Measurements from ENCODE around the gene ISLR2.
"Not testable (repeated sequence)": the region's sequence is repeated elsewhere in the genome, so short reads cannot be mapped to it uniquely, and the experiment has no call there.

Gene ISLR2

DNA sequence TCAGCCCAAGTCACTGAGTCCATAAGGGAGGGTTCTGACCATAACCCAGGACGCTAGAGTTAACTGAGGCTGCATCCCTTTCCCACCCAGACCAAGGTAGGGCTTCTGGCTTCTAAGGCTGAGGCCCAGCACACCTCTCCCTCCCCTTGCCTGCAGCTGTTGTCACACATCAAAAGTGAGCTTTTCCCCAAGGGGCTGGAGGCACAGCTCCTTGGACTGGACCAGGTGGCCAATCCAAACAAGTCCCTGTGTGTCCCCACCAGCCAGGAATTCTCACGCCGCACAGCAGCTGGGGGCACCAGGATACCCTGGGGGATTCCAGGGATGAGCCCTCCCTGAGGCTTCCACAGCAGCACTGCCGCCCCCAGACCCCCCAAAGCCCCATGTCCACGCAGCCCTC is 22.3 kb upstream of the ISLR2 start:
- Histone ChIP-seq H3K9ac (no peak overlapping the region), H3K4me1 (no peaks in the 10 kb centered on the region), H3K4me2 (ENCODE audit: low read length) (no peak overlapping the region), H3K27me3 (ENCODE audit: control insufficient read depth, insufficient read depth, low read length) (no peaks in the 10 kb centered on the region), H3K27ac (no peak overlapping the region), H3K4me3 (ENCODE audit: low read depth, low read length) (no peak overlapping the region), H3K36me3 (ENCODE audit: control insufficient read depth, insufficient read depth, low read length) (no peaks in the 10 kb centered on the region), H3K79me2 (no peaks in the 10 kb centered on the region), H3K9me3 (ENCODE audit: control insufficient read depth, low read length) (no peaks in the 10 kb centered on the region), H2AFZ (no peak overlapping the region)
- TF ChIP-seq, protein P1, sequence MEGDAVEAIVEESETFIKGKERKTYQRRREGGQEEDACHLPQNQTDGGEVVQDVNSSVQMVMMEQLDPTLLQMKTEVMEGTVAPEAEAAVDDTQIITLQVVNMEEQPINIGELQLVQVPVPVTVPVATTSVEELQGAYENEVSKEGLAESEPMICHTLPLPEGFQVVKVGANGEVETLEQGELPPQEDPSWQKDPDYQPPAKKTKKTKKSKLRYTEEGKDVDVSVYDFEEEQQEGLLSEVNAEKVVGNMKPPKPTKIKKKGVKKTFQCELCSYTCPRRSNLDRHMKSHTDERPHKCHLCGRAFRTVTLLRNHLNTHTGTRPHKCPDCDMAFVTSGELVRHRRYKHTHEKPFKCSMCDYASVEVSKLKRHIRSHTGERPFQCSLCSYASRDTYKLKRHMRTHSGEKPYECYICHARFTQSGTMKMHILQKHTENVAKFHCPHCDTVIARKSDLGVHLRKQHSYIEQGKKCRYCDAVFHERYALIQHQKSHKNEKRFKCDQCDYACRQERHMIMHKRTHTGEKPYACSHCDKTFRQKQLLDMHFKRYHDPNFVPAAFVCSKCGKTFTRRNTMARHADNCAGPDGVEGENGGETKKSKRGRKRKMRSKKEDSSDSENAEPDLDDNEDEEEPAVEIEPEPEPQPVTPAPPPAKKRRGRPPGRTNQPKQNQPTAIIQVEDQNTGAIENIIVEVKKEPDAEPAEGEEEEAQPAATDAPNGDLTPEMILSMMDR (IDR thresholded peaks at IDR 0.05), result no peak

DNA sequence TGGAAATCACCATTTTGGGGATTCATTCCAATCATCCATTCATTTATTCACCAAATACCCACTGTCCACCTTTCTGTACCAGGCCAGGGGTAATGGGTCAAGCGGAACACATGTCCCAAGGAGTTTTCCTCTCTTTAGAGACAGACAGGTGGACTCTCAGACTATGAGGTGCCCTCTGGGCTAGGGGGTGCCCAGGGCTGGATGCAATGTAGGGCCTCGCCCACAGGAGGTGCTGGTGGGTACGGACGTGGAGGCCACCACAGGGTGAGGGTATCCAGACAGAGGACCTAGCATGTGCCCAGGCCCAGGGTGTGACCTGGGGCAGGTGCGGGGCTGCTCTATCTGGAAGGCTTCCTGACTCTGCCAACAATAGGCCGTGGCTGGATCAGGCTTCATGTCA is 21.8 kb upstream of the ISLR2 start:
- not testable (repeated sequence) for H2AFZ ChIP-seq; H3K9ac ChIP-seq; H3K9me3 ChIP-seq (ENCODE audit: control insufficient read depth, low read length); H3K4me3 ChIP-seq (ENCODE audit: low read depth, low read length); H3K27ac ChIP-seq; H3K4me1 ChIP-seq; H3K79me2 ChIP-seq; H3K27me3 ChIP-seq (ENCODE audit: control insufficient read depth, insufficient read depth, low read length); H3K4me2 ChIP-seq (ENCODE audit: low read length); H3K36me3 ChIP-seq (ENCODE audit: control insufficient read depth, insufficient read depth, low read length)

- no peaks in the 10 kb centered on the region for H3K4me1 ChIP-seq
- no peak overlapping the region for H3K27ac ChIP-seq
- no peaks in the 10 kb centered on the region for H3K36me3 ChIP-seq (ENCODE audit: control insufficient read depth, insufficient read depth, low read length)
- no peaks in the 10 kb centered on the region for H3K27me3 ChIP-seq (ENCODE audit: control insufficient read depth, insufficient read depth, low read length)
- H3K4me2 ChIP-seq (ENCODE audit: low read length), result no peak overlapping the region
- TF ChIP-seq, protein P1 (IDR thresholded peaks at IDR 0.05), result no peak
- H3K4me3 ChIP-seq (ENCODE audit: low read depth, low read length), result no peak overlapping the region
- H3K9me3 ChIP-seq (ENCODE audit: control insufficient read depth, low read length), result no peaks in the 10 kb centered on the region
- no peak overlapping the region for H3K9ac ChIP-seq
- H3K79me2 ChIP-seq, result no peaks in the 10 kb centered on the region
- no peak overlapping the region for H2AFZ ChIP-seq
Observed at GRCh38 chr15:74109713-74110112, 20.7 kb upstream of the ISLR2 start.

GRCh38 chr15:74120426-74120825 is 10.0 kb upstream of the ISLR2 start:
- Histone ChIP-seq H3K9ac (no peak overlapping the region), H3K4me1 (no peaks in the 10 kb centered on the region), H3K27me3 (ENCODE audit: control insufficient read depth, insufficient read depth, low read length) (no peaks in the 10 kb centered on the region)

GRCh38 chr15:74121039-74121438 is 9.3 kb upstream of the ISLR2 start:
- no peak overlapping the region for H3K4me3 ChIP-seq (ENCODE audit: low read depth, low read length)
- TF ChIP-seq, protein P1 (IDR thresholded peaks at IDR 0.05), result no peak

More at GRCh38 chr15:74120426-74120825, 10.0 kb upstream of the ISLR2 start:
- TF ChIP-seq, protein P1 (IDR thresholded peaks at IDR 0.05), result no peak
- H3K4me2 ChIP-seq (ENCODE audit: low read length), result no peak overlapping the region
- H2AFZ ChIP-seq, result no peak overlapping the region
- no peak overlapping the region for H3K27ac ChIP-seq
- H3K79me2 ChIP-seq, result no peaks in the 10 kb centered on the region
- no peak overlapping the region for H3K4me3 ChIP-seq (ENCODE audit: low read depth, low read length)
- H3K36me3 ChIP-seq (ENCODE audit: control insufficient read depth, insufficient read depth, low read length), result no peaks in the 10 kb centered on the region
- H3K9me3 ChIP-seq (ENCODE audit: control insufficient read depth, low read length), result no peaks in the 10 kb centered on the region

More at GRCh38 chr15:74121039-74121438, 9.3 kb upstream of the ISLR2 start:
- Histone ChIP-seq H3K27me3 (ENCODE audit: control insufficient read depth, insufficient read depth, low read length) (no peaks in the 10 kb centered on the region), H3K27ac (no peak overlapping the region), H3K4me1 (no peaks in the 10 kb centered on the region), H3K36me3 (ENCODE audit: control insufficient read depth, insufficient read depth, low read length) (no peaks in the 10 kb centered on the region), H3K9ac (no peak overlapping the region), H2AFZ (no peak overlapping the region), H3K9me3 (ENCODE audit: control insufficient read depth, low read length) (no peaks in the 10 kb centered on the region), H3K79me2 (no peaks in the 10 kb centered on the region), H3K4me2 (ENCODE audit: low read length) (no peak overlapping the region)

Data from parathyroid adenoma (tissue), 2 donors.